K562 (cell line): ENCODE data around the gene USP49. TPM values are rescaled to one million over a fixed set of nuclear protein-coding genes. Genes with fewer than 3 reads are reported as not detected.

ENCODE experiments used
- ATF4 ChIP-seq: fragments of 450-650 bp; formaldehyde crosslinking; IDR thresholded peaks from 2 replicates; pipeline ENCODE4 v1.4.0; 2022; ENCODE audit warnings: mild to moderate bottlenecking, moderate library complexity
- C11orf30 ChIP-seq: fragments of 450-650 bp; IDR thresholded peaks from 2 replicates; pipeline ENCODE4 v1.6.1; 2016; ENCODE audit warnings: low read depth, mild to moderate bottlenecking
- CC2D1A ChIP-seq: fragments of 450-650 bp; IDR thresholded peaks from 2 replicates; pipeline ENCODE4 v1.6.1; 2017; ENCODE audit warnings: mild to moderate bottlenecking
- KLF10 ChIP-seq: fragments of 250-450 bp; sonication (Bioruptor Pico); IDR thresholded peaks from 2 replicates; pipeline ENCODE4 v1.6.1; 2021; ENCODE audit warnings: matching md5 sums
- KLF16 ChIP-seq: IDR thresholded peaks from 2 replicates; pipeline ENCODE4 v1.6.1; 2016; ENCODE audit warnings: antibody characterized with exemption
- MAFF ChIP-seq: IDR thresholded peaks from 2 replicates; pipeline ENCODE4 v1.6.1; 2012; ENCODE audit warnings: low read length, improper control_type of control experiment
- OTX1 ChIP-seq: fragments of 450-650 bp; formaldehyde crosslinking; IDR thresholded peaks from 2 replicates; pipeline ENCODE4 v1.4.0; 2022; ENCODE audit warnings: mild to moderate bottlenecking
- POLR2AphosphoS2 ChIP-seq: IDR thresholded peaks from 2 replicates; pipeline ENCODE4 v1.6.1; 2012; ENCODE audit warnings: low read length, improper control_type of control experiment
- POU5F1 ChIP-seq: fragments of 150-350 bp; IDR thresholded peaks from 2 replicates; pipeline ENCODE4 v1.6.1; 2014; ENCODE audit warnings: borderline replicate concordance, low read length, low read depth, mild to moderate bottlenecking; ENCODE audit not compliant: partially characterized antibody
- RFX1 ChIP-seq: fragments of 450-650 bp; IDR thresholded peaks from 2 replicates; pipeline ENCODE4 v1.6.1; 2016; ENCODE audit warnings: mild to moderate bottlenecking, moderate library complexity
- SAFB ChIP-seq: fragments of 200-400 bp; formaldehyde crosslinking; IDR thresholded peaks from 2 replicates; pipeline ENCODE4 v1.6.1; 2017; ENCODE audit warnings: low read depth, low read length, borderline replicate concordance
- SP1 ChIP-seq: sonication (generic); formaldehyde crosslinking; IDR thresholded peaks from 2 replicates; pipeline ENCODE4 v1.8.1; 2022; ENCODE audit warnings: mild to moderate bottlenecking, missing genetic modification reagents
- TCF15 ChIP-seq: fragments of 250-450 bp; sonication (Bioruptor Pico); IDR thresholded peaks from 2 replicates; pipeline ENCODE4 v1.8.0; 2022; ENCODE audit warnings: moderate library complexity, mild to moderate bottlenecking, inconsistent platforms
- TFAM ChIP-seq: fragments of 250-450 bp; sonication (Bioruptor Pico); conservative IDR thresholded peaks from 2 replicates; pipeline ENCODE4 v1.5.0; 2021; ENCODE audit warnings: mild to moderate bottlenecking, moderate library complexity
- ZBTB26 ChIP-seq: fragments of 450-650 bp; formaldehyde crosslinking; IDR thresholded peaks from 2 replicates; pipeline ENCODE4 v1.4.0; 2022; ENCODE audit warnings: missing genetic modification characterization
- ZNF124 ChIP-seq: sonication (generic); formaldehyde crosslinking; IDR thresholded peaks from 2 replicates; pipeline ENCODE4 v1.8.1; 2022; ENCODE audit warnings: missing genetic modification reagents
- ZNF239 ChIP-seq: fragments of 250-450 bp; sonication (Bioruptor Pico); IDR thresholded peaks from 2 replicates; pipeline ENCODE4 v1.4.0; 2020; ENCODE audit warnings: mild to moderate bottlenecking
- ZNF75A ChIP-seq: fragments of 450-650 bp; formaldehyde crosslinking; IDR thresholded peaks from 2 replicates; pipeline ENCODE4 v1.4.0; 2020; ENCODE audit warnings: mild to moderate bottlenecking
- polyA plus RNA-seq, 8 experiments: library from polyadenylated mRNA; depleted of rRNA in 4 of 8; stranded (reverse) in 5 of 8; unstranded in 3 of 8; fragments of >200 nt; fragmentation: Nextera tagmentation in 2 of 8; fragmentation: Illumina TruSeq in 1 of 8; extraction: Ambion mirVana in 2 of 8; extraction: Trizol in 1 of 8; gene quantifications; 2 replicates each; pipeline versions ENCODE4 v1.2.1 to v1.2.3, GENCODE V29; 2011 to 2014; ENCODE audit warnings: inconsistent platforms in 1 of 8, missing spikeins in 1 of 8
- total RNA-seq, 7 experiments: library from RNA; depleted of rRNA in 6 of 7; stranded (reverse); fragments of >200 nt in 6 of 7; fragmentation: Illumina TruSeq in 2 of 7; extraction: Trizol in 2 of 7; gene quantifications; 2 replicates each; pipeline versions ENCODE4 v1.2.1 to v1.2.3, GENCODE V29; 2011 to 2021; ENCODE audit warnings: low replicate concordance in 1 of 7
- TF ChIP-seq, protein P1 (sequence below), 2 experiments: fragments of 150-350 bp in 1 of 2; IDR thresholded peaks; 2 replicates each; pipeline ENCODE4 v1.6.1; 2012 to 2016; ENCODE audit warnings: low read depth in 2 of 2, low read length in 2 of 2, mild to moderate bottlenecking in 1 of 2, moderate library complexity in 1 of 2
- TF ChIP-seq, protein P2 (sequence below): fragments of 450-650 bp; conservative IDR thresholded peaks from 2 replicates; pipeline ENCODE4 v1.6.1; 2016; ENCODE audit warnings: missing genetic modification characterization, low read depth, mild to moderate bottlenecking, control low read depth, missing compliant biosample characterization
- TF ChIP-seq, protein P3 (sequence below): fragments of 250-450 bp; sonication (Bioruptor Pico); IDR thresholded peaks from 2 replicates; pipeline ENCODE4 v1.5.0; 2021

USP49 gene
- total and polyA plus RNA-seq, 9 of the 15 experiments (the other 6 are each of a cell fraction or from before 2014, with no cell fraction given), result 1.0 to 9.9 (median 6.5) TPM

DNA sequence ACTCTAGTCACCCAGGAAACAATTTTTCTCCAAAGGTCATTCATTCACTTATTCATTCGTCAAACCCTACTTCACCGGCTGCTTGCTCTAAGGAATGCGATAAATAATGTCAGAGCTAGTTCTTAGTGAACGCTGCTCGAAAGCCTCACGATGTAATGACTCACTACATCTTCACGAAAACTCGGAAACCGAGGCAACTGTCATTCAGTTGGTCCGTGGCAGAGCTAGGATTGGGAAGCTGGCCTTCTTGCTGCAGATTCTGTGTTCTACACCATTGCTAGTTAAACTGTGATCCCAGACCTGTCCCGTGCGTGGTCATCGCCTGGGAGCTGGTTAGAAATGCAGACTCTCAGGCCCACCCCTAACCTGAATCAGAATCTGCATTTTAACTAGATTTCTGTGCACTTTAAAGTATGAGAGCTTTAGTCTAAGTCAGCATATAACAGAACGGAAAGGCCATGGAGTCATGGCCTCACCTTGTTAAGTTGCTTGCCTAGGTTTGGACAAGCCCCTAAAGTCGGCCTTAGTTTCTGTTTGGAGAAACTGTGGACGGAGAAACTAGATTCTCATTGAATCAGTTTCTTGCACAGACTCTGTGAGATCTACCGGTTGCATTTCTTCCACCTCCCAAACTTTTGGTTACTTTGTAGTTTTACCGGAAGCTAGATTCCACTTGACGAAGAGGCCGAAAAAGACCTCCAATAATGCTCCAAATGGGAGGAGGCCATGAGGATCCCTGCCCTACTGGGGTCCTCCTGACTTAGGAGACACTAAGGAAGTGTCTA lies 47.1 kb upstream of the USP49 start (continued):
- TF ChIP-seq TCF15 (CRISPR knock-in tag) (no peak), ZNF124 (CRISPR knock-in tag) (no peak), KLF10 (no peak), TFAM (CRISPR knock-in tag) (no peak), SP1 (CRISPR knock-in tag) (no peak), ZNF239 (CRISPR knock-in tag) (no peak; the same call in 1 of the 2 replicates), POU5F1 (no peak), ATF4 (CRISPR knock-in tag) (no peak), SAFB (no peak), MAFF (peak; percentile 15; the same call in 1 of the 2 replicates), CC2D1A (no peak), RFX1 (no peak), C11orf30 (peak; percentile 78), KLF16 (no peak), POLR2AphosphoS2 (no peak), OTX1 (no peak), ZNF75A (CRISPR knock-in tag) (no peak), ZBTB26 (CRISPR knock-in tag) (no peak)
- TF ChIP-seq, protein P1, sequence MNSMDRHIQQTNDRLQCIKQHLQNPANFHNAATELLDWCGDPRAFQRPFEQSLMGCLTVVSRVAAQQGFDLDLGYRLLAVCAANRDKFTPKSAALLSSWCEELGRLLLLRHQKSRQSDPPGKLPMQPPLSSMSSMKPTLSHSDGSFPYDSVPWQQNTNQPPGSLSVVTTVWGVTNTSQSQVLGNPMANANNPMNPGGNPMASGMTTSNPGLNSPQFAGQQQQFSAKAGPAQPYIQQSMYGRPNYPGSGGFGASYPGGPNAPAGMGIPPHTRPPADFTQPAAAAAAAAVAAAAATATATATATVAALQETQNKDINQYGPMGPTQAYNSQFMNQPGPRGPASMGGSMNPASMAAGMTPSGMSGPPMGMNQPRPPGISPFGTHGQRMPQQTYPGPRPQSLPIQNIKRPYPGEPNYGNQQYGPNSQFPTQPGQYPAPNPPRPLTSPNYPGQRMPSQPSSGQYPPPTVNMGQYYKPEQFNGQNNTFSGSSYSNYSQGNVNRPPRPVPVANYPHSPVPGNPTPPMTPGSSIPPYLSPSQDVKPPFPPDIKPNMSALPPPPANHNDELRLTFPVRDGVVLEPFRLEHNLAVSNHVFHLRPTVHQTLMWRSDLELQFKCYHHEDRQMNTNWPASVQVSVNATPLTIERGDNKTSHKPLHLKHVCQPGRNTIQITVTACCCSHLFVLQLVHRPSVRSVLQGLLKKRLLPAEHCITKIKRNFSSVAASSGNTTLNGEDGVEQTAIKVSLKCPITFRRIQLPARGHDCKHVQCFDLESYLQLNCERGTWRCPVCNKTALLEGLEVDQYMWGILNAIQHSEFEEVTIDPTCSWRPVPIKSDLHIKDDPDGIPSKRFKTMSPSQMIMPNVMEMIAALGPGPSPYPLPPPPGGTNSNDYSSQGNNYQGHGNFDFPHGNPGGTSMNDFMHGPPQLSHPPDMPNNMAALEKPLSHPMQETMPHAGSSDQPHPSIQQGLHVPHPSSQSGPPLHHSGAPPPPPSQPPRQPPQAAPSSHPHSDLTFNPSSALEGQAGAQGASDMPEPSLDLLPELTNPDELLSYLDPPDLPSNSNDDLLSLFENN (IDR thresholded peaks at IDR 0.05; ENCODE audit: low read depth in 2 of 2, low read length in 2 of 2), result no peak
- TF ChIP-seq, protein P2, sequence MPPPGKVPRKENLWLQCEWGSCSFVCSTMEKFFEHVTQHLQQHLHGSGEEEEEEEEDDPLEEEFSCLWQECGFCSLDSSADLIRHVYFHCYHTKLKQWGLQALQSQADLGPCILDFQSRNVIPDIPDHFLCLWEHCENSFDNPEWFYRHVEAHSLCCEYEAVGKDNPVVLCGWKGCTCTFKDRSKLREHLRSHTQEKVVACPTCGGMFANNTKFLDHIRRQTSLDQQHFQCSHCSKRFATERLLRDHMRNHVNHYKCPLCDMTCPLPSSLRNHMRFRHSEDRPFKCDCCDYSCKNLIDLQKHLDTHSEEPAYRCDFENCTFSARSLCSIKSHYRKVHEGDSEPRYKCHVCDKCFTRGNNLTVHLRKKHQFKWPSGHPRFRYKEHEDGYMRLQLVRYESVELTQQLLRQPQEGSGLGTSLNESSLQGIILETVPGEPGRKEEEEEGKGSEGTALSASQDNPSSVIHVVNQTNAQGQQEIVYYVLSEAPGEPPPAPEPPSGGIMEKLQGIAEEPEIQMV (tag), result no peak
- TF ChIP-seq, protein P3, sequence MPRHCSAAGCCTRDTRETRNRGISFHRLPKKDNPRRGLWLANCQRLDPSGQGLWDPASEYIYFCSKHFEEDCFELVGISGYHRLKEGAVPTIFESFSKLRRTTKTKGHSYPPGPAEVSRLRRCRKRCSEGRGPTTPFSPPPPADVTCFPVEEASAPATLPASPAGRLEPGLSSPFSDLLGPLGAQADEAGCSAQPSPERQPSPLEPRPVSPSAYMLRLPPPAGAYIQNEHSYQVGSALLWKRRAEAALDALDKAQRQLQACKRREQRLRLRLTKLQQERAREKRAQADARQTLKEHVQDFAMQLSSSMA (CRISPR knock-in tag), result 0 out of 2 replicates have a peak, but pooled peaks have one; percentile 63
